ENCODE data around the gene DDX6.

DDX6 gene

DNA sequence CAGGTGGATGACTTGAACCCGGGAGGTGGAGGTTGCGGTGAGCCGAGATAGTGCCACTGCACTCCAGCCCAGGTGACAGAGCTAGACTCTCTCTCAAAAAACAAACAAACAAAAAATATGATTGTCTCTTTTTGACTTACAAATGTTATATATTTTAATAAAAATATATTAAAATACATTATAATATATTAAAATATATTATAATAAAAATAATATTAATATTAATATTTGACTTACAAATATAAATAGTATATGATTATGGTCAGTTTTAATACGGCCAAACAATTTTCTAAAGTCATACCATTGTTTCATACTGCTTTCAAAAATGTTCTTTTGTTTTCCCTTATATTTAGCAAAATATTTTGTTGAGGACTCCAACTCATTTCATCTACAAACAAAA, 27.2 kb upstream of the DDX6 start:
- Histone ChIP-seq H3K36me3 (replicated peaks; ENCODE audit: insufficient read depth, low read length) (no peaks in the 10 kb centered on the region), H3K9me3 (replicated peaks; ENCODE audit: insufficient read depth, low read length) (no peaks in the 10 kb centered on the region), H3K27ac (ENCODE audit: low read length) (no peak overlapping the region), H3K9ac (ENCODE audit: low read length) (no peak overlapping the region), H2AFZ (ENCODE audit: low read length) (no peak overlapping the region), H3K4me2 (ENCODE audit: low read depth, low read length) (no peak overlapping the region), H3K9me2 (replicated peaks; ENCODE audit: insufficient read depth, low read length) (no peaks in the 10 kb centered on the region), H3K79me2 (ENCODE audit: low read length) (no peaks in the 10 kb centered on the region), H4K20me1 (ENCODE audit: insufficient read depth, low read length) (no peaks in the 10 kb centered on the region), H3K4me3 (ENCODE audit: low read length) (no peak overlapping the region), H3F3A (ENCODE audit: insufficient read depth, low read length) (peaks cover 43% of the 10 kb centered on the region), H3K4me1 (ENCODE audit: low read length) (peaks cover 32% of the 10 kb centered on the region), H3K27me3 (replicated peaks; ENCODE audit: insufficient read depth, low read length) (no peaks in the 10 kb centered on the region)
- DNase-seq = no peak
- TF ChIP-seq, protein P1, sequence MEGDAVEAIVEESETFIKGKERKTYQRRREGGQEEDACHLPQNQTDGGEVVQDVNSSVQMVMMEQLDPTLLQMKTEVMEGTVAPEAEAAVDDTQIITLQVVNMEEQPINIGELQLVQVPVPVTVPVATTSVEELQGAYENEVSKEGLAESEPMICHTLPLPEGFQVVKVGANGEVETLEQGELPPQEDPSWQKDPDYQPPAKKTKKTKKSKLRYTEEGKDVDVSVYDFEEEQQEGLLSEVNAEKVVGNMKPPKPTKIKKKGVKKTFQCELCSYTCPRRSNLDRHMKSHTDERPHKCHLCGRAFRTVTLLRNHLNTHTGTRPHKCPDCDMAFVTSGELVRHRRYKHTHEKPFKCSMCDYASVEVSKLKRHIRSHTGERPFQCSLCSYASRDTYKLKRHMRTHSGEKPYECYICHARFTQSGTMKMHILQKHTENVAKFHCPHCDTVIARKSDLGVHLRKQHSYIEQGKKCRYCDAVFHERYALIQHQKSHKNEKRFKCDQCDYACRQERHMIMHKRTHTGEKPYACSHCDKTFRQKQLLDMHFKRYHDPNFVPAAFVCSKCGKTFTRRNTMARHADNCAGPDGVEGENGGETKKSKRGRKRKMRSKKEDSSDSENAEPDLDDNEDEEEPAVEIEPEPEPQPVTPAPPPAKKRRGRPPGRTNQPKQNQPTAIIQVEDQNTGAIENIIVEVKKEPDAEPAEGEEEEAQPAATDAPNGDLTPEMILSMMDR (IDR thresholded peaks at IDR 0.05; ENCODE audit: low read length) = no peak
- TF ChIP-seq EZH2phosphoT487 (IDR thresholded peaks at IDR 0.05; ENCODE audit: low read length) = no peak
- TF ChIP-seq EZH2 (optimal IDR thresholded peaks at IDR 0.05; ENCODE audit: low read depth, low read length) = no peak

DNA sequence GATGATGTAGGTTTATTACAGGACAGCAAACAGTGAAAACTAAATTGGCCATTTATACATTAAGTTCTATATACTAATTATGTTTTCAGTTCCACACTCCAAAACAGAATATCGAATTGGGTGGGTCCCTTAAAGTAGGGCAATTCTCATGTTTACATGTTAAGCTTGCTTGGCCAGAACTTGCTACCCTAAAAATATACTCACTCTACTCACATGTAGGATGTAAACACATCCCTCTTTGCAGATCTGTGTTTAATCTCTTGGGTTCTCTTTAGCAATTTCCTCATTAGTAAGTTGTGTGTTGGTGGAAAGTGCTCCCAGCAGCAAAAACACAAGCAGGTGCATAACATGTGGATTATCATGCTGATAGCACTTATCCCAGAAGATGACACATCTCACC, 22.6 kb upstream of the DDX6 start:
- TF ChIP-seq EZH2 (optimal IDR thresholded peaks at IDR 0.05; ENCODE audit: low read depth, low read length) (no peak), EZH2phosphoT487 (IDR thresholded peaks at IDR 0.05; ENCODE audit: low read length) (no peak)

GRCh38 chr11:118812485-118812884, 21.5 kb upstream of the DDX6 start:
- no peak overlapping the region for H2AFZ ChIP-seq (ENCODE audit: low read length)
- no peak for TF ChIP-seq EZH2phosphoT487 (IDR thresholded peaks at IDR 0.05; ENCODE audit: low read length)
- TF ChIP-seq, protein P1 (IDR thresholded peaks at IDR 0.05; ENCODE audit: low read length) = no peak
- TF ChIP-seq EZH2 (optimal IDR thresholded peaks at IDR 0.05; ENCODE audit: low read depth, low read length) = no peak

More for the DNA sequence above, 22.6 kb upstream of the DDX6 start:
- no peak overlapping the region for H3K27ac ChIP-seq (ENCODE audit: low read length)
- H3K27me3 ChIP-seq (replicated peaks; ENCODE audit: insufficient read depth, low read length) = no peaks in the 10 kb centered on the region
- peaks cover 3% of the 10 kb centered on the region for H3K4me1 ChIP-seq (ENCODE audit: low read length)
- H3K79me2 ChIP-seq (ENCODE audit: low read length) = no peaks in the 10 kb centered on the region
- no peaks in the 10 kb centered on the region for H3K9me2 ChIP-seq (replicated peaks; ENCODE audit: insufficient read depth, low read length)
- H3K9me3 ChIP-seq (replicated peaks; ENCODE audit: insufficient read depth, low read length) = no peaks in the 10 kb centered on the region
- peaks cover 2% of the 10 kb centered on the region for H3F3A ChIP-seq (ENCODE audit: insufficient read depth, low read length)
- no peak overlapping the region for H3K9ac ChIP-seq (ENCODE audit: low read length)
- no peak overlapping the region for H3K4me3 ChIP-seq (ENCODE audit: low read length)
- no peak for DNase-seq
- no peaks in the 10 kb centered on the region for H4K20me1 ChIP-seq (ENCODE audit: insufficient read depth, low read length)
- no peak overlapping the region for H3K4me2 ChIP-seq (ENCODE audit: low read depth, low read length)
- H2AFZ ChIP-seq (ENCODE audit: low read length) = no peak overlapping the region
- no peaks in the 10 kb centered on the region for H3K36me3 ChIP-seq (replicated peaks; ENCODE audit: insufficient read depth, low read length)

More at GRCh38 chr11:118812485-118812884, 21.5 kb upstream of the DDX6 start:
- Histone ChIP-seq H3K4me3 (ENCODE audit: low read length) (no peak overlapping the region), H3K4me1 (ENCODE audit: low read length) (no peaks in the 10 kb centered on the region), H3K79me2 (ENCODE audit: low read length) (no peaks in the 10 kb centered on the region), H3K9me2 (replicated peaks; ENCODE audit: insufficient read depth, low read length) (no peaks in the 10 kb centered on the region), H3F3A (ENCODE audit: insufficient read depth, low read length) (no peaks in the 10 kb centered on the region), H3K4me2 (ENCODE audit: low read depth, low read length) (no peak overlapping the region), H3K9ac (ENCODE audit: low read length) (no peak overlapping the region), H3K27me3 (replicated peaks; ENCODE audit: insufficient read depth, low read length) (no peaks in the 10 kb centered on the region), H4K20me1 (ENCODE audit: insufficient read depth, low read length) (no peaks in the 10 kb centered on the region), H3K36me3 (replicated peaks; ENCODE audit: insufficient read depth, low read length) (no peaks in the 10 kb centered on the region), H3K9me3 (replicated peaks; ENCODE audit: insufficient read depth, low read length) (no peaks in the 10 kb centered on the region), H3K27ac (ENCODE audit: low read length) (no peak overlapping the region)
- no peak for DNase-seq

Data from MM.1S (cell line).